GM15510 (cell line): ENCODE results near the gene CCDC12.

ENCODE experiments used
- POLR2A ChIP-seq: IDR thresholded peaks from 3 replicates; pipeline ENCODE4 v1.6.1; 2011; ENCODE audit warnings: borderline replicate concordance; ENCODE audit not compliant: insufficient read length; ENCODE audit errors: extremely low read depth

CCDC12 gene

DNA sequence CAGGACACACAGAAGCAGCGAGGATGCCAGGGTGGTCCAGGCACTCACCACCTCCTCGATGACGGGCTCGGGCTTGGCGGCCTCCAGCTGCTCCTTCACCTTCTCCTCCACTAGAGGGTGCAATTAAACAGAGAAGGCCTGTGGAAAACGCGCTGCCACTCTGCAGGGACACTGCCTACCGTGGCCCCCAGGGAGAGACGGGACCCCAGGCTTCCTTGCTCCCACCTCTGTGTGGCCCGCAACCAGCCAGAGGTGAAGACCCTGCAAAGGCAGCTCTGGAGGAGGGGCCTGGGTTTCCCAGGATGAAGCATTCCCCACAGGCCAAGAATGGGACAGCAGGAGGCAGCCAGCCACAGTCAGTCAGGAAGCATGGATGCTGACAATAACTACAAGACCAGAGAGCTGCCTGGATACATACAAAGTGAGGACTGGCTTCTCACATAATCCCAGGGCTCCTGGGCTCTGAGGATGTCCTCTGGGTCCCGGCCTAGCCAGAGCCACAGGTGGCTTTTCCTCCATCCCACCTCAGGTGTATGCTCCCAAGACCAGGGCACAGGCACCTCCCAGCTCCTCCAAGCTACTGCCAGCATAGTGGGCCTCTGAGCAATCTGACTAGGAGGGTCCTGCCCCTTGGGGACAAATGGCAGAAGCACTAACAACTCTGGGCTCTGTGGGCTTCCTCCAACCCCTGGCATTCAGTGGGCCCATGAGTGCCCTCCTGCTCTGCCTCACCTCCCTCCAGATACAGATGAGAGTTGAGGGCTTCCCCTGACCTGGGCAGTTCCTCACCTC, 52.8 kb downstream of the CCDC12 start:
- TF ChIP-seq POLR2A, result no peak

DNA sequence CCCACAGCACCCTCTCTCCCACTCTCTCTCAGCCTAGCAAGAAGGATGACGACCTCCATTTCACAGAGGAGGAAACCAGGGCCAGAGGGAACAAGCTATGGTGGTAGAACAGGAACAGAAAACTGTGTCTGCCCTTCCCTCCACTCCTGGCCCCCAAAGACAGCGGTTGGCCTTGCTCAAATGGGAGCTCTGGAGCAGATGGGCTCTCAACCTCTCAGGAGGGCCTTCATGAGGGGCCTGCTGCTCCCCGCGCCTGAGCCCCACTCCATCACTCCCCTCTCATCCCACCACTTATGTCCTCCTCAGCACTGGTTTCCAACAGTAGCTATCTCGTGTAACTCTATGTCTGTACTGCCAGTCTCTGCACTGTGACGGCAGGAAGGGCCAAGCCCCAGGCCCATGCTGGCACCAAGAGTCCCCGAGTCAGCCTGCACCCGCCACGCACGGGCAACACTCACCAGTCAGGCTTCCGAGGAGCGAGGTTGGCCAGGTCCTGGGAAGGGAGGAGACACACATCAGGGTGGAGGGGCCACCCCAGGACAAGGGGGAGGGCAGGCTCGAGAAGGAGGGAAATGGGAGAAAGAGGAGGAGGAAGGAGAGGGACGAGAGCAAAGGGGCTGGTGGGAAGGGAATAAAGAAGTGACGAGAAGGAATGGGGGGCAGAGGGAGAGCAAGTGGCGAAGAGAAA, 53.5 kb downstream of the CCDC12 start:
- no peak for TF ChIP-seq POLR2A

DNA sequence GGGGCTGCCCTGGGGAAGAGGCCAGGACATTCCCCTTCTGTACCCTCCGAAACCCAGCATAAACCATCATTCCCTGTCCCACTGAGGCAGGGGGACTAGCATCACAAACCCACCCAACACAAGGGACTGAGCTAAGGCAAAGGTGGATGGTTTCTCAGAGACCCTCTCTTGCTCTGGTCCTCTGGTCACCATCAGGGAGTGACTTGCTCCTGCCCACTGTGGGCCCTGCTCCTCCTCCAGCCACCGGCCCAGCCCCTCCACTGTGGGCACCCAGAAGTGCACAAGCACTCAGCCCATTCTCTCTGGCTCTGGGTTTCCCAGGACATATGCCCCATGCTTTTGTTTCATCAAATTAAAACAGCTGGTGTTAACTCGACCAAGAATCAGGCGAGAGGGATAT, 54.1 kb downstream of the CCDC12 start:
- TF ChIP-seq POLR2A, result no peak

DNA sequence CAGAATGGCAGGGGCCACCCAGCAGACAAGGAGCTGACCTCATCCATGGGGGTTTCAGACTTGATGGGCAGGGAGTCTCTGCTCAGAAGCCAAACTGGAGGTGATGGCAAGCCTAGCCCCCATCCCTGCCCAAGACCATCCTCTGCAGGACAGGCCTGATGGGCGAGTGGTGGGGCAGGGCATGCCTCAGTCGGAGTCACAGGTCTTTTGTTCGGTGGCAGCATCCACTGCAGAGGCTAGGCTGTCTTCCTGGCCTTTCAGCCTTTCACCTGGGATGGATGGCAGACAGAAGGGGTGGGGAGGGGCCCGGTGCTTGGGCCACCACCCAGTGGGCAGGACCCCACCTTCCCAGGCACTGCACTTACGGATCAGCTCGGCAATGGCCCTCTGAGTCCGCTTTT, 54.7 kb downstream of the CCDC12 start:
- TF ChIP-seq POLR2A, result no peak

DNA sequence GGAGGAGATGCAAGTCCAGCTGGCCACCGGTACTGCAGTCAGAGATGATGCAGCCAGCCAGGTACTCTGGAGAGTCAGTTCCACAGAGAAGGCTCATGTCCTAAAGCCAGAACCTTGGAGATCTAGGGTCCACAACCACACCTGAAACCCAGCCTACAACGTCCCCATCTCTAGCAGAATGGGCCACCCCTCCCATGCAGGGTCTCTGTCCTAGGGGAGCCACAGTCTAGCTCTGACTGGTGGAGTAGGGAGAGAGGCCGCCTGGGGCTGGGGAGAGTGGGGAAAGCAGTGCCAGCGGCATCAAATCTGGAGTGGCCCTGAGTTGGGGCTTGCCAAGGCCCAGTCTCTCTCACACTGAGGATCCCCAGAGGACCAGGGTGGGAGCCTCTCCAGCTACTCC, 55.5 kb downstream of the CCDC12 start:
- no peak for TF ChIP-seq POLR2A

DNA sequence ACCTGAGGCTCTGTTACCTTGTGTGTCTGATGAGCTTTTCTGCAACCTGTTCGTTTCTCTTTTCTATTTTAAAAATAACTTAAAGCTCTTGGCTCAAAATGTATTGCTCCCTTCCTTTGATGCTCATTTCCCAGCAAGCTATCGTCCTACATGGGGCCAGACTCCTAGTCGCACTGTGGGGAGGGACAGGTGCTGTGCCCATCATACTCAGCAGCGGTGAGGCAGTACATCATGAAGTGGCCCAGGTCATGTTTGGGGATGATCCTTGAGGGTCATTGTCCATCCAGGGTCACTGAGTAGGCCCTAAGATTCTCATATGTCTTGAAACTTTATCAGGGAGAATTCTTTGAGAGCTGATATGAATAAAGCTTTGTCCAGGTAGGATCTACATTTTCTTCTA, 57.9 kb downstream of the CCDC12 start:
- no peak for TF ChIP-seq POLR2A

DNA sequence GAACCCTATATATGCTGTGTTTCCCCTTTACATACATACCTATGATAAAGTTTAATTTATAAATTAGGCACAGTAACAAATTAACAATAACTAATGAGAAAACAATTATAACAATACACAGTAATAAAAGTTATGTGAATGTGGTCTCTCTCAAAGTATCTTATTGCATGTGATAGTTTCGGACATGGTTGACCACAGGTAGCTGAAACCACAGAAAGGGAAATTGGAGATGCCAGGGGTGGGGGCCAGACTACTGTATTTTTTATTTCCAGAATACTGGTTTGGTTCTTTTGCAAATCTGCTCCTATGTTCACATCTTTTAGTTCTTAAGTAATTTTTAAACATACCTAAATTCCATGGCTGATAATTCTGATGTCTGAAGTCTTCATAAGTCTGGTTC, 58.3 kb downstream of the CCDC12 start:
- TF ChIP-seq POLR2A, result no peak

DNA sequence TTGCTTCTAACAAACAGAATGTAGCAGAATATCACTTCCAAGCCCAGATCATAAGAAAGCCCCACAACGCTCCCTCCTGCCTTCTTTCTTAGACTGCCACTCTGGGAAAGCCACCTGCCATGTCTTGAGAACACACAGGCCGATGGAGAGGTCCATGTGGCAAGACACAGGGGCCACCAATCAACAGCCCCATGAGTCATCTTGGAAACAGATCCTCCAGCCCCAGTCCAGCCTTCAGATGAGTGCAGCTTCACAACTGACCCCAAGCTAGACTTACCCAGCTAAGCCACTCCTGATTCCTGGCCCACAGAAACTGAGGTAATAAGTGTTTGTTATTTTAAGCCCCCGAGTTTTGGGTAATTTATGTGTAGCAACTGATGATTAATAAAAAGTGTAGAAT, 59.3 kb downstream of the CCDC12 start:
- TF ChIP-seq POLR2A, result no peak

DNA sequence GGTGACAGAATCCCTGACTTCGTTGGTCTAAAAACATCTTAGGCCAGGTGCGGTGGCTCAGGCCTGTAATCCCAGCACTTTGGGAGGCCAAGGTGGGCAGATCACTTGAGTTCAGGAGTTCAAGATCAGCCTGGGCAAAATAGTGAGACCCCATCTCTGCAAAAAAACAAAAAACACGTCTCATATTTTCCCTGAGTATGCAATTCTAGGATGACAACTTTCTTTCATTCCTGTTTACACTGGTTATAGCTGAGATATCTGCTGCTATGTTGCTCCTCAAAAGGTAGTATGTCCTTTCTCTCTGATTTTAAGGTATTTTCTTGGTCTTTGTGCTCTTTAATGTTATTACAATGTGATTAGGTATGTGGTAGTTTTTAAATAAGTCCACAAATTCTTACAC, 59.7 kb downstream of the CCDC12 start:
- no peak for TF ChIP-seq POLR2A

DNA sequence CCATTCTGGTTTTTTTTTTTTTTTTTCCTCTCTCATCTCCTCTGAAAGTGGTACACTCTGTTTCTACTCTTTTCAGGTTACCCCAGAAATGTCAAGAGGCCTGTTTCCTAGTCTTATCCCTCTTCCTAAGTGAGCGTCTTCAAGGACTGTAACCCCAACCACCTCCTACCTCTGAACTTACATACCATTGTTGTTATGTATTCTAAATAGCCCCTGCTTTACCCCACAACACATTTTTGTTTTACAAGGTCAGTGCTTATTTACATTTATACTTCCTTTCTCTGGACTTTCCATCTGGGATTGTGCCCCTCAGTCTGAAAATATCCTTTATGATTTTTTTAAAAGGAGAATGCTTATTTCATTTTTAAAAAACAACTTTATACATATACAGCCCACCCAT, 60.3 kb downstream of the CCDC12 start:
- TF ChIP-seq POLR2A, result no peak

DNA sequence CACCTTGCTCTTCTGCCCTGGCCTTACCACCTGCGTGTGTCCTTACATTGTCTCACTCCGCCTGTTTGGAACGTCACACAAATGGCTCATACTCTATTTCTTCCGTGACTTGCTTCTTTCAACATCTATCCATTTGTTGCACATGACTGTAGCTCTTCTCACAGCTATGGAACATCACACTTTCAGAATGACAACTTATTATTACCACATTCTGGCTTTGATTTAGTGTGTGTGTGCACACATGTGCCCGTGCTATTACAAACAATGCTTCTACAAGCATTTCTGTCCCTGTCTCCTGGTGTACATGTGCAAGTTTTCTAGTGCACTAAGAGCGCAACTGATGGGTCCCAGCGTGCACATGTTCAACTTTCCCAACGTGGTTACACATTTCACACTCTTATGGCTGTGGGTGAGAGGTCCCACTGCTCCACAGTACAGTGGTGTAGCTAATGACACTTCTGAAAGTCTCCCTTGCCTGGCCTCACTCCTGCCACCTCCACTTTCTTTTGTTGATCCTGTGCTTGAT, 61.2 kb downstream of the CCDC12 start:
- TF ChIP-seq POLR2A, result no peak

DNA sequence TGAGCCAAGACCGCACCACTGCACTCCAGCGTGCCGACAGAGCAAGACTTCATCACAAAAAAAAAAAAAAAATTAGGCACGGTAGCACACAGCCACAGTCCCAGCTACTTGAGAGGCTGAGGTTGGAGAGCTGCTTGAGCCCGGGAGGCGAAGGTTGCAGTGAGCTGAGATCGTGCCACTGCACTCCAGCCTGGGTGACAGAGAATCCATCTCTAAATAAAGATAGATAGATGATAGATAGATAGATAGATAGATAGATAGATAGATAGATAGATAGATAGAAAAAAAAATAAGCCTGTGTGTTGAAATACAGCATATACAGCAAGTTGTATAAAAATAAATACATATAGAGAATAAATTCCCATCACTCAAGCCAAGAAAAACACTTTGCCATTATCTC, 61.7 kb downstream of the CCDC12 start:
- no peak for TF ChIP-seq POLR2A

DNA sequence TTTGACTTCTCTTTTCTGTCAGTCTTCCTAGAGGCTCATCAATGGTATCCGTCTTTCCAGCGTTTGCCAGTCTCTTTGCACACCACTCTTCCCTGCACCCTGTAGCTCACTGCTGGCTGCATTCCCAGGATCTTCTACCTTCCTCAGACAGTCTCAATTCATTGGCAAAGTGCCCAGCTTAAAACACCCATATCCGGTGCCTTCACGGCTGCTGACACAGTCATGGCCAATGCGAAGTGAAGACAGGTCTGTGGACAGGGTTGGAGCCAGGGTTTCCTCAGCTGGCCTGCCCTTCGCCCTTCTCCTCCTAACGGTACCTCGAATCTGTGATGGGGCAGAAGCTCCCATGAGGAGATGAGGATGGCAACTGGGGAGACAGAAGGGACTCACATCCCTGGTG, 62.9 kb downstream of the CCDC12 start:
- TF ChIP-seq POLR2A, result no peak

DNA sequence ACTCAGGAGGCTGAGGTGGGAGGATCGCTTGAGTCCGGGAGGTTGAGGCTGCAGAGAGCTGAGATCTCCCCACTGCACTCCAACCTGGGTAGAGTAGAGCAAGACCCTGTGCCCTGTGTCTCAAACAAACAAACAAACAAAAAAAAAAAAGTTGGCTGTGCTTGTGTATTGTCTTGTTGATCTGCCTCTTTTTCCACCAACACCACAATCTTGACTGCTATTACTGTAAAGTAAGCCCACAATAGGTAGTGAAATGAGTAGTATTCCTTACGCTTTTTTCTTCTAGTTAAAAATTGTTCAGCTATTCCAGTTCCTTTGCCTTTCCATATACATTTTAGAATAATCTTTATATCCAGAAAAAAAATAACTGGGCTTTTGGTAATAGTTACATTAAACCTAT, 63.6 kb downstream of the CCDC12 start:
- TF ChIP-seq POLR2A, result no peak

DNA sequence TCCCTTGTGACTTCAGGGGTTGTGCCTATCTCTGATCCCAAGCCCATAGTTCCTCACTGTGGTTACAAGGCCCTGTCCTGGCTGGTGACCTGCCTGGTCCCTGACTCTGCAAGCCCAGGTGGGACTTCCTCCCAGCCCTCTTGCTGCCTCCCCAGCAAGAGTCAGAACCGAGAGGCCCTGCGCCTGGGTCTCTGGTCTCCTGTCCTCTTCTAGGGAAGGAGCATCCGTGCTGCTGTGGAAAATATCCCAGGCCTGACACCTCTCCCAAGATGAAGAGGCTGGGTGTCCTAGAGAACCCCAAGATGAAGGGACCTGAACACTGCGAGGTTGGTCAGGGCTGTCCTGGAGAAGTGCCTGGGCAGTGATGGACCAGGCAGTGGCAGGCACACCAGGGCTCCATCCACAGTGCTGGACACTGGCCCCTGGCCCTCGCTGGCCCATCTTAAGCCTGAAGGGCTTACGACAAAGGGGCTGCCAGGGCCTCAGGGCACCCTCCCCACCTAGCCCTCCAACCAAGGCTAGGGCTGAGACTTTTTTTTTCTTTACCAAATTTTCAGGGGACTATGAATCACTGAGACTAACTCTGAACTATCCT, 66.3 kb downstream of the CCDC12 start:
- TF ChIP-seq POLR2A, result no peak

DNA sequence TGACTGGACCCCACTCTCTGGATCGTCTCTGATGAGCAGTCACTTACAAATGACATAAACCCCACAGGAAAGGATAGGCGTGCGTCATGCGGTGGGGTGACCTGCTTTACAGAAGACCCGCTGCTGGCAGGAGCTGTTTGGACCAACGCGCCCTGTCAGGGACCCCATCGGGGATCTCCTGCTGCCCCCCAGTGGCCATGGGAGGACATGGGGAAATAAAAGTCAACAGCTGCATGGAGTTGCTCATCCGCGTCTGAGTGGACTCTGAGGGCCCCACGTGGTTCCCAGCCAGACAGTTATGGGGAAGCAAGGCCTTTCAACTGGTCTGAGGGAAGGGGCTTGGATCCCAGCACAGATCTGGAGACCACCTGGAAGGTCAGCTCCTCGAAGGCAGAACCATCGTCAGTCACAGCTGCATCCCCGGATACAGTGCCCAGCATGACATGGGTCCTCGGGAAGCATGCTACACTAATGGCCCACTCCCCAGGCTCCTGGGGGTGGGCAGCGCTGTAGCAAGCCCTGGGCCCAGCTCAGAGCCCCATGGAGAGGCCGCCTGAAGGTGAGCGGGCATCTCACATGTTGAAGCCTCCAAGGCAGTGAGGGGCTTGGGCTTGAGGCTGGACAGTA, 66.9 kb downstream of the CCDC12 start:
- no peak for TF ChIP-seq POLR2A

DNA sequence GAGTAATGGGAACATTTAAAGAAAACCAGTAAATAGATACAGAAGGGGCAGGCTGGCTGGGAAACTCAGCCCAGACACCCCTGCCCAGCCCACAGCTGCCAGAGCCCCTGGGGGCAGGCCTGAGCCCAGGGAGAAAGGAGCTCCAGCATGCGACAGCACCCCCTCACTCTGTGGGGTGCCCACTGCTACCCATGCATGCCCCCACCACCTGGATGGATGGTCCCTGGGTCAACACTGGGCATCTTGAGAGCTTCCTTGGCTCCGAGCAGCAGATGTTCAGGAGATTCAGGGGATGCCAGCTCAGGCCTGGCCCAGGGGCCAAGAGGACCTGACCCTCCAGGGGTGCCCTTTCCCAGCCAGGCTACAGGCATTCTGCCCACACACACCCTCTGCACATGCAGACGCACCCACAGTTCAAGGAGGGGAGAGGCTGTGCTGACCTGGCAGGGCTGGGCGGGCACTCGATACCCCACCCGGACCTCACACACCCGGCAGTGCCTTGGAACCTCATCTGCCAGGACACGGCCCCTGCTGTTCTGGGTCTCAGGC, 67.5 kb downstream of the CCDC12 start:
- TF ChIP-seq POLR2A, result no peak
